ENCODE measurements around the gene ZBTB21.
A peak's percentile ranks its signal among the peaks of the same experiment; 100 is the strongest.

Gene ZBTB21

DNA sequence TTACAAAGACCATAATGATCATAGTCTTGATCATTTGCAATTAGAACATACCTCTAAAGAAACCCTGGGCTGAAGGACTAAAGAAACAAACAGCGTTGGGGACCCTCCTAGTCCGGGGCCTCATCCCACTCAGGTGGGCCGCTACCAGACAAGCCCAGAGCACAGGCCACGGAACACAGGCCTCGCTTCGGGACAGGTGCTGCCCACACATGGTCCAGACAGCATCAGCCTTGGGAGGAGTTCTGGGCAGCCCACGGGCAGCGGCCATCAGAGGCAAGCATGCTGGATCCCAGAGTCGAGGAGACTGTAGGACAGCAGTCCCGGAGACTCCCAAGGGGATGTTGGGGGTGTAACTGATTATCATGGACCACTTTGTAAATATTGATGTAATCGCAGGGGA, 61.3 kb downstream of the ZBTB21 start:
- no peak for DNase-seq
- peak overlapping the region in 1 of 2 donors; percentile 69 for H3K27ac ChIP-seq
- intact Hi-C loops (cut with DNase I; ENCODE audit: low total_unique reads) = no loop called here
- no peaks in the 10 kb centered on the region for H3K27me3 ChIP-seq
- no peaks in the 10 kb centered on the region for H3K36me3 ChIP-seq
- no peak overlapping the region for H3K4me3 ChIP-seq
- no peaks in the 10 kb centered on the region for H3K9me3 ChIP-seq
- H3K4me1 ChIP-seq = peaks cover 5 to 63% (median 43%) of the 10 kb centered on the region in 4 donors
- TF ChIP-seq, protein P1, sequence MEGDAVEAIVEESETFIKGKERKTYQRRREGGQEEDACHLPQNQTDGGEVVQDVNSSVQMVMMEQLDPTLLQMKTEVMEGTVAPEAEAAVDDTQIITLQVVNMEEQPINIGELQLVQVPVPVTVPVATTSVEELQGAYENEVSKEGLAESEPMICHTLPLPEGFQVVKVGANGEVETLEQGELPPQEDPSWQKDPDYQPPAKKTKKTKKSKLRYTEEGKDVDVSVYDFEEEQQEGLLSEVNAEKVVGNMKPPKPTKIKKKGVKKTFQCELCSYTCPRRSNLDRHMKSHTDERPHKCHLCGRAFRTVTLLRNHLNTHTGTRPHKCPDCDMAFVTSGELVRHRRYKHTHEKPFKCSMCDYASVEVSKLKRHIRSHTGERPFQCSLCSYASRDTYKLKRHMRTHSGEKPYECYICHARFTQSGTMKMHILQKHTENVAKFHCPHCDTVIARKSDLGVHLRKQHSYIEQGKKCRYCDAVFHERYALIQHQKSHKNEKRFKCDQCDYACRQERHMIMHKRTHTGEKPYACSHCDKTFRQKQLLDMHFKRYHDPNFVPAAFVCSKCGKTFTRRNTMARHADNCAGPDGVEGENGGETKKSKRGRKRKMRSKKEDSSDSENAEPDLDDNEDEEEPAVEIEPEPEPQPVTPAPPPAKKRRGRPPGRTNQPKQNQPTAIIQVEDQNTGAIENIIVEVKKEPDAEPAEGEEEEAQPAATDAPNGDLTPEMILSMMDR (IDR thresholded peaks at IDR 0.05) = no peak

DNA sequence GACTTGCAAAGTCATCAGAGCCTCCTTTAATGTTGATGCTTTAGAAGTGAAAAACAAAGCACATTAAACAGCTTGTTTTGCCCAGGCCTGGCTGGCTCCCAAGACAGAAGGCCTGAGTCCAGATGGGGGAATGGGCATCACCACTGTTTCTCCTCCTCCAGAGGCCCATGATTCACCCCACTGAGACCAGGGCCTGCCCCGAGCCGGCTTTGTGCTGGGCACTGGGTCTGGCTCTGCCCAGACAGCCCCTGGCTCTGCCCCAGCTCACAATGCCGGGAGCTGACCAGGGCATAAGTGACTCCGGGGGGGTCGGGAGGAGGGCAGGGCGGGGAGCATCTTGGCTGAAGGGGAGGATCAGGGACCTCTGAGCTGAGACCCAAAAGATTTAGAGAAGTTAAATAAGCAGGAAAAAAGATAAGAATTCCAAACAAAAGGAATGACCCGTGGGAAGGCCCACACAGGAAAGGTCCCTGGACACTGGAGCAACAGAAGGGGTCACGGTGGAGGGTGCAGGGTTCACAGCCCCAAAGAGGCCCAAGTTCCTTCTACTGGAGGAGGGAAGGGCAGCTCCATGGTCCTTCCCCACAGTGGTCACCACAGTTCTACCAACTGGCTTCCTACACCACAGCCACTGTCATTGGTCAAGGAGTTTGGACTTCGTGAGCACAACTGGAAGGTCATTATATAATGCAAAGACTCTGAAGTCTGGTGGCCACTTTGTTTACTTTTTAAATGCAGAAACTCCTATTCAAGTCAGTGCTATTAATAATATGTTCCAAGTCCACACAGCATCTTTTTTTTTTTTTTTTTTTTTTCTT, 61.9 kb downstream of the ZBTB21 start:
- TF ChIP-seq, protein P1 (IDR thresholded peaks at IDR 0.05) = no peak
- Histone ChIP-seq H3K27ac (peak overlapping the region; percentile 51 to 69), H3K9me3 (no peaks in the 10 kb centered on the region), H3K4me3 (peak overlapping the region in 1 of 2 donors; percentile 1), H3K36me3 (no peaks in the 10 kb centered on the region), H3K4me1 (peaks cover 5 to 63% (median 44%) of the 10 kb centered on the region in 4 donors), H3K27me3 (no peaks in the 10 kb centered on the region)
- DNase-seq = peak in 1 of 2 donors; percentile 90
- intact Hi-C loops (cut with DNase I; ENCODE audit: low total_unique reads) = no loop called here

DNA sequence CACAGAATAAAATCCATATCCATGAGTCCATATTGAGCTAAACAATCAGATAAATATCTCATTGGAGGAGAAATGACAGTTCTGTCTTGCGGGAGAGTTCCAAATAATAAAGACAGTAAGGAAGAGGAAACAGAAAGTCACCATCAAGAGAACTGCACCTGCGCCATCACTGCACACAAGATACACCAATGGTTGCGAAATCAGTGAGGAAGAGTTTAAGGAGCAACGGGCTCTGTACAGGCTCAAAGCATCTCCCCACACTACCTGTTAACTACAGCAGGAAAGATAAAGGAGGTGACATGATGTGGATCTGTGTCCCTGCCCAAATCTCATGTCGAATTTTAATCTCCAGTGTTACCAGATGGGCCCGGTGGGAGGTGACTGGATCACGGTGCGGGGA, 64.2 kb downstream of the ZBTB21 start:
- Histone ChIP-seq H3K27me3 (no peaks in the 10 kb centered on the region), H3K4me1 (peaks cover 5 to 45% (median 22%) of the 10 kb centered on the region in 4 donors), H3K4me3 (no peak overlapping the region), H3K9me3 (no peaks in the 10 kb centered on the region), H3K27ac (no peak overlapping the region), H3K36me3 (peaks cover 0 to 14% (median 0%) of the 10 kb centered on the region in 3 donors)
- intact Hi-C loops (cut with DNase I; ENCODE audit: low total_unique reads) = no loop called here
- TF ChIP-seq, protein P1 (IDR thresholded peaks at IDR 0.05) = no peak
- DNase-seq = no peak

DNA sequence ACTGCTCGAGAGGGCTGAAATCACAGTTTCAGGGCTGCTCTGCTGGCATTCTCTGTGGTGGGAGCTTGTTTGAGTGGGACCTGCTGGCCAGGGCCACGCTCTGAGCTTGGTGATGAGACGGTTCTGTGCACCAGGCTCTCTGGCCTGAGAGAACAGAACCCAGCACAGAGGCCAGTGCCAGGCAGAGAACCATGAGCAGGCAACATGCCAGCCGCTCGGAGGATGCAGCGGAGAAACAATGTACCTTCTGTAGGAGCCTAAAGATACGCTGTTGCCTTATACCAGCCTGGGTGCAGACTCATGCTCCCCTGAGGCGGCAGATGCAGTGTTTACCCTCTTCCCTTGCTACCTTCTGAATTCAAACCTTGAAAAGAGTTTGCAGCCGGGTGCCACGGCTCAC, 66.3 kb downstream of the ZBTB21 start:
- H3K4me1 ChIP-seq = peaks cover 5 to 31% (median 14%) of the 10 kb centered on the region in 4 donors
- DNase-seq = no peak
- TF ChIP-seq, protein P1 (IDR thresholded peaks at IDR 0.05) = no peak
- no peak overlapping the region for H3K4me3 ChIP-seq
- intact Hi-C loops (cut with DNase I; ENCODE audit: low total_unique reads) = no loop called here
- H3K9me3 ChIP-seq = no peaks in the 10 kb centered on the region
- no peaks in the 10 kb centered on the region for H3K27me3 ChIP-seq
- no peak overlapping the region for H3K27ac ChIP-seq
- H3K36me3 ChIP-seq = peaks cover 6 to 36% (median 10%) of the 10 kb centered on the region in 3 donors

DNA sequence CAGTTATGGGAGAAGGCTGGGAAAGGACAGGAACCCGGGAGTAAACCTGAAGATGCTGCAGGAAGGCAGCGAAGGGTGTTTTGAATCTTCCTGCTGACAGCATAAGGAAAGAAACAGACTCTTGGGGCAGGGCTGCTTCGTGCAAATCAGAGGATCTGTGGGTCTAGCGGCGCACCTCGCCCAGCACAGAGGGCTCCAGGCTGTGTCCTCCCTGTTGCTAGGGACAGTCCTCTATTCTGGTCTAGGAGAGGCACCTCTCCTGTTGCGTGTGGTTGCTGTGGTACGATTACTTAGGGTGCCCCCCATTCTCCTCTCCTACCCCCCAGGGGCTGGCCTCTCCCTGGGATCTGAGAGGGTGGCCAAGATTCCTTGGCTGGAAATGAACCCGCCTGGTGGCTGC, 67.7 kb downstream of the ZBTB21 start:
- H3K36me3 ChIP-seq = peaks cover 7 to 37% (median 15%) of the 10 kb centered on the region in 3 donors
- no peak overlapping the region for H3K4me3 ChIP-seq
- intact Hi-C loops (cut with DNase I; ENCODE audit: low total_unique reads) = no loop called here
- peaks cover 0 to 17% (median 3%) of the 10 kb centered on the region in 4 donors for H3K4me1 ChIP-seq
- no peaks in the 10 kb centered on the region for H3K27me3 ChIP-seq
- no peak overlapping the region for H3K27ac ChIP-seq
- DNase-seq = no peak
- no peaks in the 10 kb centered on the region for H3K9me3 ChIP-seq
- TF ChIP-seq, protein P1 (IDR thresholded peaks at IDR 0.05) = no peak
